Naive thymus-derived CD8-positive, alpha-beta T cell (primary cell): Measurements from ENCODE around the gene SORBS2. TPM values are rescaled to one million over a fixed set of nuclear protein-coding genes. Genes with fewer than 3 reads are reported as not detected.

Experiments
- ATAC-seq, 2 donors: fragments of 150-1000 bp; cut with Tn5 transposase in 1 of 2; sonication (Bioruptor Pico), chemical (Tn5 transposase) in 1 of 2; 1 replicate in 1 of 2; 2 replicates in 1 of 2; pipeline ENCODE4 v1.10.0; 2021; ENCODE audit warnings: mild to moderate bottlenecking in 2 of 2, moderate library complexity in 2 of 2
- POLR2A ChIA-PET: fragments of 350-600 bp; sonication (Branson Sonifier 250); formaldehyde crosslinking; loops from one replicate; lab custom pipeline; 2021; ENCODE audit warnings: antibody characterized with exemption; lab: Charles Lee
- DNase-seq, 10 donors: peaks; one replicate each; pipeline versions ENCODE4 v3.0.0 to v3.0.0-alpha.2; 2020 to 2022
- H3K27ac Mint-ChIP-seq, 10 donors: one replicate each; pipeline ENCODE4 v1.8.0; 2020 to 2022; ENCODE audit warnings: mild to moderate bottlenecking in 10 of 10, mixed read lengths in 10 of 10, moderate library complexity in 4 of 10, inconsistent platforms in 1 of 10
- H3K27me3 Mint-ChIP-seq, 5 donors: one replicate each; pipeline ENCODE4 v1.8.0; 2021 to 2022; ENCODE audit warnings: mixed read lengths in 5 of 5
- H3K36me3 Mint-ChIP-seq, 3 donors: one replicate each; pipeline ENCODE4 v1.8.0; 2020 to 2022; ENCODE audit warnings: mixed read lengths in 3 of 3, mild to moderate bottlenecking in 2 of 3, inconsistent platforms in 1 of 3
- H3K4me1 Mint-ChIP-seq, 4 donors: one replicate each; pipeline ENCODE4 v1.8.0; 2021 to 2022; ENCODE audit warnings: mixed read lengths in 4 of 4
- H3K4me3 Mint-ChIP-seq, 10 donors: one replicate each; pipeline ENCODE4 v1.8.0; 2020 to 2022; ENCODE audit warnings: mild to moderate bottlenecking in 10 of 10, mixed read lengths in 10 of 10, moderate library complexity in 6 of 10, inconsistent platforms in 1 of 10
- H3K9me3 Mint-ChIP-seq, 9 donors: one replicate each; pipeline ENCODE4 v1.8.0; 2020 to 2022; ENCODE audit warnings: mixed read lengths in 9 of 9, mild to moderate bottlenecking in 3 of 9, inconsistent platforms in 1 of 9, moderate library complexity in 1 of 9
- polyA plus RNA-seq, 3 donors: library from polyadenylated mRNA; unstranded; fragments of 300-500 nt; fragmentation: Illumina TruSeq; gene quantifications; one replicate each; pipeline ENCODE4 v1.2.3, GENCODE V29; 2021
- total RNA-seq, 8 experiments: library from RNA in 2 of 8; stranded (reverse) in 2 of 8; gene quantifications; one replicate each; pipeline ENCODE4 v1.2.3 and lab custom pipeline; 2021 to 2026

SORBS2 gene
- total and polyA plus RNA-seq, 5 experiments from 2014 or later, result 1.4 TPM; not detected in 4

- Mint-ChIP-seq H3K36me3 (no peaks in the 10 kb centered on the region), H3K4me3 (no peak overlapping the region), H3K4me1 (no peaks in the 10 kb centered on the region), H3K27me3 (peaks cover 0 to 5% (median 2%) of the 10 kb centered on the region in 5 donors), H3K27ac (no peak overlapping the region), H3K9me3 (peaks cover 0 to 17% (median 4%) of the 10 kb centered on the region in 9 donors)
- DNase-seq (no peak), ATAC-seq (no peak)
- POLR2A ChIA-PET, result no interaction called here
These were observed 28.2 kb upstream of the SORBS2 start for GRCh38 chr4:185840201-185840600.

- H3K27me3 Mint-ChIP-seq, result peaks cover 0 to 5% (median 3%) of the 10 kb centered on the region in 5 donors
- no peak overlapping the region for H3K4me3 Mint-ChIP-seq
- DNase-seq (no peak), ATAC-seq (no peak)
- H3K27ac Mint-ChIP-seq, result no peak overlapping the region
- H3K4me1 Mint-ChIP-seq, result no peaks in the 10 kb centered on the region
- H3K36me3 Mint-ChIP-seq, result no peaks in the 10 kb centered on the region
- POLR2A ChIA-PET, result no interaction called here
- peaks cover 0 to 12% (median 4%) of the 10 kb centered on the region in 9 donors for H3K9me3 Mint-ChIP-seq
These were observed 27.8 kb upstream of the SORBS2 start for GRCh38 chr4:185839770-185840169.

GRCh38 chr4:185839194-185839712 lies 27.3 kb upstream of the SORBS2 start:
- H3K9me3 Mint-ChIP-seq, result peaks cover 0 to 7% (median 1%) of the 10 kb centered on the region in 9 donors
- H3K4me1 Mint-ChIP-seq, result no peaks in the 10 kb centered on the region
- POLR2A ChIA-PET, result no interaction called here
- ATAC-seq, result no peak
- no peak for DNase-seq
- H3K36me3 Mint-ChIP-seq, result no peaks in the 10 kb centered on the region
- H3K4me3 Mint-ChIP-seq, result no peak overlapping the region
- peaks cover 0 to 5% (median 3%) of the 10 kb centered on the region in 5 donors for H3K27me3 Mint-ChIP-seq
- no peak overlapping the region for H3K27ac Mint-ChIP-seq

- no peak overlapping the region for H3K27ac Mint-ChIP-seq
- H3K36me3 Mint-ChIP-seq, result no peaks in the 10 kb centered on the region
- H3K9me3 Mint-ChIP-seq, result peaks cover 0 to 1% (median 0%) of the 10 kb centered on the region in 9 donors
- no peaks in the 10 kb centered on the region for H3K4me1 Mint-ChIP-seq
- DNase-seq (no peak), ATAC-seq (no peak)
- no peak overlapping the region for H3K4me3 Mint-ChIP-seq
- peaks cover 0 to 5% (median 4%) of the 10 kb centered on the region in 5 donors for H3K27me3 Mint-ChIP-seq
- POLR2A ChIA-PET, result no interaction called here
These were observed 26.7 kb upstream of the SORBS2 start for GRCh38 chr4:185838514-185839193.

- Mint-ChIP-seq H3K36me3 (no peaks in the 10 kb centered on the region), H3K27me3 (peaks cover 0 to 5% (median 4%) of the 10 kb centered on the region in 5 donors), H3K9me3 (peaks cover 0 to 1% (median 0%) of the 10 kb centered on the region in 9 donors), H3K27ac (no peak overlapping the region), H3K4me3 (no peak overlapping the region), H3K4me1 (no peaks in the 10 kb centered on the region)
- no peak for DNase-seq
- ATAC-seq, result no peak
- POLR2A ChIA-PET, result no interaction called here
These were observed 26.1 kb upstream of the SORBS2 start for GRCh38 chr4:185838104-185838452.

GRCh38 chr4:185837415-185838103 lies 25.6 kb upstream of the SORBS2 start:
- no peaks in the 10 kb centered on the region for H3K36me3 Mint-ChIP-seq
- DNase-seq (no peak), ATAC-seq (no peak)
- POLR2A ChIA-PET, result no interaction called here
- no peaks in the 10 kb centered on the region for H3K4me1 Mint-ChIP-seq
- peaks cover 0 to 1% (median 0%) of the 10 kb centered on the region in 9 donors for H3K9me3 Mint-ChIP-seq
- no peak overlapping the region for H3K4me3 Mint-ChIP-seq
- H3K27me3 Mint-ChIP-seq, result peaks cover 0 to 5% (median 4%) of the 10 kb centered on the region in 5 donors
- no peak overlapping the region for H3K27ac Mint-ChIP-seq

- DNase-seq (no peak), ATAC-seq (no peak)
- POLR2A ChIA-PET, result no interaction called here
- H3K27ac Mint-ChIP-seq, result no peak overlapping the region
- H3K27me3 Mint-ChIP-seq, result peaks cover 0 to 4% (median 3%) of the 10 kb centered on the region in 5 donors
- no peaks in the 10 kb centered on the region for H3K36me3 Mint-ChIP-seq
- H3K4me1 Mint-ChIP-seq, result no peaks in the 10 kb centered on the region
- H3K9me3 Mint-ChIP-seq, result no peaks in the 10 kb centered on the region
- H3K4me3 Mint-ChIP-seq, result no peak overlapping the region
These were observed 24.5 kb upstream of the SORBS2 start for GRCh38 chr4:185836241-185837084.

DNA sequence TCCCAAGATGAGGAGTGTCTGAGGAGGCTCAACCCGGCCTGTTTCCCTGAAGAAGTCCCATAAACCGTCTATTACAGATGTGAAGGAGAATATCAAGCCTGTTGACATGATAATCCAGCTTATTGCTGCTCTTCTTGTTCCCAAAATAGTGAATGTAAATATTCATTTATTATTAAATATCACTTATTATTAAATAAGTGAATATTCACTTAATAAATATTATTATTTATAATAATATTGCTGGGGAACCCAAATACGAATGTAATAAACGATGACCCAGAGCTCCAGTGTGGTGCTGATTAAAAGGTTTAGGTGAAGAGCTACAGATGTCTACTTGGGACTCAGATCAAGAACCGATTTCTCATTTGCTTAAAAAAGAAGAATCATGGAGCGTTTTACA lies 23.8 kb upstream of the SORBS2 start:
- H3K4me3 Mint-ChIP-seq, result no peak overlapping the region
- H3K27me3 Mint-ChIP-seq, result peaks cover 0 to 4% (median 3%) of the 10 kb centered on the region in 5 donors
- no peaks in the 10 kb centered on the region for H3K9me3 Mint-ChIP-seq
- POLR2A ChIA-PET, result no interaction called here
- ATAC-seq, result no peak
- no peaks in the 10 kb centered on the region for H3K4me1 Mint-ChIP-seq
- no peak overlapping the region for H3K27ac Mint-ChIP-seq
- no peak for DNase-seq
- no peaks in the 10 kb centered on the region for H3K36me3 Mint-ChIP-seq

GRCh38 chr4:185835336-185835735 lies 23.3 kb upstream of the SORBS2 start:
- no peaks in the 10 kb centered on the region for H3K9me3 Mint-ChIP-seq
- ATAC-seq, result no peak
- H3K4me1 Mint-ChIP-seq, result no peaks in the 10 kb centered on the region
- POLR2A ChIA-PET, result no interaction called here
- H3K27ac Mint-ChIP-seq, result no peak overlapping the region
- peaks cover 0 to 4% (median 3%) of the 10 kb centered on the region in 5 donors for H3K27me3 Mint-ChIP-seq
- no peaks in the 10 kb centered on the region for H3K36me3 Mint-ChIP-seq
- DNase-seq, result no peak
- H3K4me3 Mint-ChIP-seq, result no peak overlapping the region

GRCh38 chr4:185834778-185835177 lies 22.8 kb upstream of the SORBS2 start:
- Mint-ChIP-seq H3K9me3 (no peaks in the 10 kb centered on the region), H3K27ac (no peak overlapping the region)
- POLR2A ChIA-PET, result no interaction called here

GRCh38 chr4:185834088-185834487 lies 22.1 kb upstream of the SORBS2 start:
- no peak for DNase-seq
- ATAC-seq, result no peak
- POLR2A ChIA-PET, result no interaction called here
- Mint-ChIP-seq H3K27me3 (peaks cover 0 to 7% (median 4%) of the 10 kb centered on the region in 5 donors), H3K4me3 (no peak overlapping the region), H3K27ac (no peak overlapping the region), H3K9me3 (peaks cover 0 to 2% (median 0%) of the 10 kb centered on the region in 9 donors), H3K4me1 (no peaks in the 10 kb centered on the region), H3K36me3 (no peaks in the 10 kb centered on the region)

More at GRCh38 chr4:185834778-185835177, 22.8 kb upstream of the SORBS2 start:
- DNase-seq (no peak), ATAC-seq (no peak)
- no peaks in the 10 kb centered on the region for H3K36me3 Mint-ChIP-seq
- H3K4me3 Mint-ChIP-seq, result no peak overlapping the region
- no peaks in the 10 kb centered on the region for H3K4me1 Mint-ChIP-seq
- H3K27me3 Mint-ChIP-seq, result peaks cover 0 to 7% (median 3%) of the 10 kb centered on the region in 5 donors

GRCh38 chr4:185833055-185833598 lies 21.1 kb upstream of the SORBS2 start:
- no peak for ATAC-seq
- no peak for DNase-seq
- H3K27me3 Mint-ChIP-seq, result peaks cover 0 to 7% (median 4%) of the 10 kb centered on the region in 5 donors
- no peak overlapping the region for H3K4me3 Mint-ChIP-seq
- H3K9me3 Mint-ChIP-seq, result peaks cover 0 to 3% (median 0%) of the 10 kb centered on the region in 9 donors
- no peak overlapping the region for H3K27ac Mint-ChIP-seq
- POLR2A ChIA-PET, result no interaction called here
- no peaks in the 10 kb centered on the region for H3K36me3 Mint-ChIP-seq
- no peaks in the 10 kb centered on the region for H3K4me1 Mint-ChIP-seq
